T47D (cell line): ENCODE results near the gene SHH.

Source experiments
- DNase-seq, 2 experiments: peaks; one replicate each; pipeline versions ENCODE4 v3.0.0 to v3.0.0-alpha.2; 2011 to 2012; ENCODE audit warnings: low read depth in 1 of 2, low spot score in 1 of 2
- JUND ChIP-seq: IDR thresholded peaks from 2 replicates; pipeline ENCODE4 v1.6.1; 2012; ENCODE audit warnings: low read depth
- in situ Hi-C: cut with HindIII; loops from 2 replicates; pipeline ENCODE4 v1.10.0; 2016; ENCODE audit warnings: low sequenced_read_pairs, low pct_unique_long_range_greater_than_20kb

SHH gene

GRCh38 chr7:155811895-155812761, at the start of gene SHH:
TSS of gene SHH (minus strand) at chr7:155812463. CDS start at chr7:155812122, 341 bp downstream.
- DNase-seq: no peak
- no peak for TF ChIP-seq JUND
- in situ Hi-C loops: no loop called here

DNA sequence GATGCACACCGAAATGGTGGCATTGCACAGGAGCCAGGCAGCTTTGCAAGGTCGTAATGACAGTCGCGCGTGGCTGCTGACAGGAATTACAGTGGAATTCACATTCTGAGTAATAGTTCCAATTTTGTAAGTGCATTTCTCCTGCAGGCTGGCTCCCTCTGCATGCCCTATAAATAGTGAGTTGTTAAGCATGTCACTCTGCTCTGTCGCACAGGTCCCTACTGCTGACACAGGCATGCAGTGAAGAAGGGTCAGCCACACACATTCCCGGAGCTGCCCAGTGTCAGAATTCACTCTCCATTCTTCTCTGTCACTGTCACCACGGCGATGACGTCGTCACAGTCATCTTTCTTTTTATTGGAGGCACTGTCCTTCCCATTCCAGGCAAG, 49.2 kb upstream of the SHH start:
- no peak for TF ChIP-seq JUND
- in situ Hi-C loops: no loop called here
- DNase-seq: no peak

DNA sequence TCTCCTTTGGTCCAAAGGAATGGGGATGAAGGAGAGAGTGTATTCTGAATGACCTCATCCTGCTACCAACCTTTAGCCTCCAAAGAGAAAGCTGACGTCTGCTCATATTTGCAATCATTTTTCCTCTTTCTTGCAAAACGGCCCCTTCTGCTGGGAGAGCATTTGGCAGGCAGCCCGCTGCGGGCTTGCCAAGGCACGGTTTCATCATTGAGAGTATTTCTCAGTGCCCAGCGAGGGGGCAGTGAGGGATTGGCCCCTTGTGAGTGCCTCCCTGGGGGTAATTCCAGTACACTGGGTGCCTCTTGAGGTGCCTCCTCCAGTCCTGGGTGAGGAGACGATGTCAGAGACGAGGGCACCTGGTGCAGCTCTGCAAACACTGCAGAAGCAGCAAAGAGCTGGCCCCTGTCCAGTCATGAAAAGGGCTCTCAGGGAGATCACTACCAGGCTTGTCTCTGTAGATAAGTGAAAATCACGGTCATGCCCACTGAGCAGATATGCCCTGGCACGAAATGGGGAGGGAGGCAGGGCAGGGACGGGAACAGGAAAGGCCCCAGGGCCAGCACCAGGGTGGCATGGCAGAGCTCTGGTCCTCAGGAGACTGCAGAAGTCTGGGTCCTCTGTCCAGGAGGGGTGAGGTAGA, 48.7 kb upstream of the SHH start:
- no peak for DNase-seq
- no peak for TF ChIP-seq JUND
- in situ Hi-C loops: no loop called here

GRCh38 chr7:155860461-155860839, 48.2 kb upstream of the SHH start:
- in situ Hi-C loops: no loop called here

GRCh38 chr7:155858521-155859061, 46.3 kb upstream of the SHH start:
- in situ Hi-C loops: no loop called here
- no peak for DNase-seq
- no peak for TF ChIP-seq JUND

More at GRCh38 chr7:155860461-155860839, 48.2 kb upstream of the SHH start:
- TF ChIP-seq JUND: no peak
- no peak for DNase-seq

DNA sequence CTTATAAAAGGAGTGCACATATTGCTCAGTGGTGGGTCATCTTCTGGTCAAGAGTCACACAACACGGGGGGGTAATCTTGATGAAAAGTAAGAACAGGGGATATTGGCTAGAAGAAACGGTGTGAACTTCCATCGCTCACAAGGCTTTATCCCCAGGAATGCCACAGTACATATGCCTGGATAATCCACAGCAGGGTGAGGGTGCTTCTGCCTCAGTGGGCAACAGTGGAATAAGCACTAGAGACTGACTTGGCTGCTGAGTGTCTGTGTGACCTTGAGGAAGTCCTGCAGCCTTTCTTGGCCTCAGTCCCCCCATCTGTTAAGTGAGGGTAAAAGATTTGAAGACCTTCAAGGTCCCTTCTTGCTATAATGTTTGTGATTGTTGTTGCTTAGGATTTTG, 44.9 kb upstream of the SHH start:
- DNase-seq: no peak
- no peak for TF ChIP-seq JUND
- in situ Hi-C loops: no loop called here

GRCh38 chr7:155856656-155857055, 44.4 kb upstream of the SHH start:
- no peak for TF ChIP-seq JUND
- no peak for DNase-seq
- in situ Hi-C loops: no loop called here

GRCh38 chr7:155852426-155853301, 40.4 kb upstream of the SHH start:
- no peak for TF ChIP-seq JUND
- in situ Hi-C loops: no loop called here
- DNase-seq: no peak

DNA sequence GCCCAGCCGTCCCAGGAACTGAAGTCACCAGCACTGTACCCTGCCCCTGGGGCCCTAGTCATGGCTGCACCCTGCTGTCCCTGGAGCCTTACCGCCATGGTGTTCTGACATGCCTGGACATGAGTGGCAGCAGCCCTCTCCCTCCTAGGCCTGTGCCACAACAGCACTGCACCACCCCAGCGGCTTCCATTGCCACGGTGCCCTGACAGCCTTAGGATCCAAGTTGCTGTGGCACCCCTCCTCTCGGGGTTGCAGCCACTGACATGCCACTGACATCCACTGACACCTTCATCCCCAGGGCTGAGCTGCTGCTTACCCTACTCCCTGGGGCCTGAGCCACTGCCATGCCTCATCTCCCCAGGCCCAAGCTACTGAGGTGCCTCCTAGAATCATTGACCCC, 39.6 kb upstream of the SHH start:
- in situ Hi-C loops: no loop called here
- DNase-seq: no peak
- TF ChIP-seq JUND: no peak

DNA sequence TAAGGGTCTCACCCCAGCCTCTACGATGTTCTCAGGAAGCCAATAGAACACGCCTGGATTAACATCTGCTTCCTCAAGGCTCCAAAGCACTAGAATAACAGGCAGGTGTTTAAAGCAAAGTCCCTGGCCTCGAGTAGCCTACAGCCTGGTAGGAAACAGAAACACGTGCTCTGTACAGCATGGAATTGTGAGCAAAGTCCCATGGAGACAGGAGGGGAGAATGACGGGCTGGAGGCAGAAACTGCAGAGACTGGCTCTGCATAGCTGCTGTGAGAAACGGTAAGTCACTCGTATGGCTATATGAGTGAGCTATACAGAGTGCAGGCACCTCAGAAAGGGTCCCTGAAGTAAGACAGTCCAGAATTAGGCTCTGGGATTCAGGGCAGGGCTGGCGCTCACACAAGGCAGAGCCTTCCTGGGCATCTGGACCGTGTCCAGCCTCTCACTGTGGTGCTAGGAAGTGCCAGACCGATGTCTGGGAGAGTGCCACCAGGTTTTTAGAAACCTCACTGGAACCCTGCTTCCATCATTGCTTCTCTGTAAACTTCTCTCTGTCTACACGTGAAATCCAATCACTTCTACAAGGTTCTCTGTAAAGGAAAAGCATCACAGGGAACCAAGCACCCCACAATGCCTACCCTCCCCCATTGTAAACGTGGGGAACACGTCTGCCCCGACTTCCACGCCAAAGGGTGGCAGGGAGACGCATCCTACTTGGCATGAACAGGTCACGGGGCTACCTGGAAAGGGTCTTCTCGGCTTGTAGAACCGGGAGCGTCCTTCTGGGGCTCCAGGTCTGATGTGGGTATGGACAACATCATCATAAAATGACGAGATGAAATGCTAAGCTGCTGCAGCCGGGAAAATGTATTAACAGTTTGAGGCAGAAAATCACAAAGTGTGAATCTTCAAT, 38.8 kb upstream of the SHH start:
- no peak for TF ChIP-seq JUND
- in situ Hi-C loops: no loop called here

GRCh38 chr7:155850001-155850436, 37.8 kb upstream of the SHH start:
- no peak for TF ChIP-seq JUND
- in situ Hi-C loops: no loop called here
- DNase-seq: no peak

More for the DNA sequence above, 38.8 kb upstream of the SHH start:
- no peak for DNase-seq
